Measurements from ENCODE around the gene ZNF69. TPM values are rescaled to one million over a fixed set of nuclear protein-coding genes. Genes with fewer than 3 reads are reported as not detected.
"Not testable (repeated sequence)": the region's sequence is repeated elsewhere in the genome, so short reads cannot be mapped to it uniquely, and the experiment has no call there.

The ZNF69 gene
- total RNA-seq, 1 donor from 2014 or later = 32.1 TPM

DNA sequence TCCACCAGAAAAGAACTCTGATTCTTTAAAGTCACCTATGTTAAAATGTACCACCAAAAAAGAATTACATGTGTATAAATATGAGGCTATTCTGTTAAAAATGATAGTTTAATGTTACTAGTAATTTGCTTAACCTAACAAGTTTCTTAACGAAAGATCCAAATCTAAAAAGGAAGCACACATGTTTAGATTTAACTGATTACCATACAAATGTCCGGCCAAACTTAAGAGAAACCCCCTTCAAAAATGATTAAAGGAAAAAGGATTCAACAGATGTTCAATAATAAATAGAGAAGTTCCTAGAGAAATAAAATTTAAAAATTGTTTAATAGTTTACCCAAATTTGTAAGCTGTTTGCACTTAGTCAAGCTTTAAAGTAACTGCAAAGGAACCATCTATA, 5.0 kb upstream of the ZNF69 start:
- TF ChIP-seq CTCF (conservative IDR thresholded peaks at IDR 0.05) = no peak
- Mint-ChIP-seq H3K4me3 (no peak overlapping the region), H3K36me3 (ENCODE audit: low read depth) (peaks cover 7% of the 10 kb centered on the region), H3K27me3 (ENCODE audit: low read depth) (no peaks in the 10 kb centered on the region), H3K27ac (ENCODE audit: unreplicated experiment) (no peak overlapping the region), H3K4me1 (peaks cover 14% of the 10 kb centered on the region), H3K9me3 (peaks cover 6% of the 10 kb centered on the region)
- no peak for DNase-seq (ENCODE audit: low read depth, low spot score)

GRCh38 chr19:11887234-11887610, 360 bp upstream of the ZNF69 start:
- Mint-ChIP-seq H3K4me1 (peaks cover 40% of the 10 kb centered on the region), H3K36me3 (ENCODE audit: low read depth) (peaks cover 38% of the 10 kb centered on the region), H3K9me3 (peaks cover 6% of the 10 kb centered on the region), H3K27ac (ENCODE audit: unreplicated experiment) (peak overlapping the region; percentile 97), H3K27me3 (ENCODE audit: low read depth) (no peaks in the 10 kb centered on the region), H3K4me3 (peak overlapping the region; percentile 98)
- no peak for DNase-seq (ENCODE audit: low read depth, low spot score)
- TF ChIP-seq CTCF (conservative IDR thresholded peaks at IDR 0.05) = no peak

DNA sequence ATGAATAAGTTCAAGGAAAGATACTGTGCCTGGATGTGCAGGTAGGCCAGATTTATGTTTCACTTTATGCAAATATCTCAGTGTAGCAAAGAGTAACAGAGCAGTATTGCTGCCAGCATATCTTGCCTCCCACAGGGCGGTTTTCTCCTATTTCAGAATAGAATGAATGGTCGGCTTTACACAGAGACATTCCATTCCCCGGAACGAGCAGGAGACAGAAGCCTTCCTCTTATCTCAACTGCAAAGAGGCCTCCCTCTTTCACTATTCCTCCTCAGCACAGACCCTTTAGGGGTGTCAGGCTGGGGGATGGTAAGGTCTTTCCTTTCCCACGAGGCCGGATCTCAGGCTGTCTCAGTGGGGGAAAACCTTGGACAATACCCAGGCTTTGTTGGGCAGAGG, 2.3 kb downstream of the ZNF69 start:
- H3K9me3 Mint-ChIP-seq = peaks cover 14% of the 10 kb centered on the region
- H3K27me3 Mint-ChIP-seq (ENCODE audit: low read depth) = not testable (repeated sequence)
- DNase-seq (ENCODE audit: low read depth, low spot score) = peak; percentile 18

DNA sequence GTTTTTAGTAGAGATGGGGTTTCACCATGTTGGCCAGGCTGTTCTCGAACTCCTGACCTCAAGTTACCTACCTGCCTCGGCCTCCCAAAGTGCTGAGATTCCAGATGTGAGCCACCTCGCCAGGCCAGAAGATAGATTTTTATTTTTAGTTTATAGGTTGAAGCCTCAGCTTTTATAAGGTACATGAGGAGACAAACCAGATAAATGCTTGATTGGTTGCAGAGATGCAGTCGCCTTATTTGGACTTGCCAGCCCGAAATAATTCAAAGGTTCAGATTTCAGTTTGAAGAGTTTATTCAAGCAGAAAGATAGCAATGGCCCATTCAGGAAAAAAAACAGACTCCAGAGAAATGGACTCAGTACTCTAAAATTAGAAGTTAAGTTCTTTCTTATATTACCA, 3.1 kb downstream of the ZNF69 start:
- DNase-seq (ENCODE audit: low read depth, low spot score) = no peak
- H3K9me3 Mint-ChIP-seq = peaks cover 19% of the 10 kb centered on the region

More for the DNA sequence above, 2.3 kb downstream of the ZNF69 start:
- H3K27ac Mint-ChIP-seq (ENCODE audit: unreplicated experiment) = peak overlapping the region; percentile 90
- H3K36me3 Mint-ChIP-seq (ENCODE audit: low read depth) = peaks cover 65% of the 10 kb centered on the region
- H3K4me3 Mint-ChIP-seq = peak overlapping the region; percentile 98
- H3K4me1 Mint-ChIP-seq = peaks cover 40% of the 10 kb centered on the region

DNA sequence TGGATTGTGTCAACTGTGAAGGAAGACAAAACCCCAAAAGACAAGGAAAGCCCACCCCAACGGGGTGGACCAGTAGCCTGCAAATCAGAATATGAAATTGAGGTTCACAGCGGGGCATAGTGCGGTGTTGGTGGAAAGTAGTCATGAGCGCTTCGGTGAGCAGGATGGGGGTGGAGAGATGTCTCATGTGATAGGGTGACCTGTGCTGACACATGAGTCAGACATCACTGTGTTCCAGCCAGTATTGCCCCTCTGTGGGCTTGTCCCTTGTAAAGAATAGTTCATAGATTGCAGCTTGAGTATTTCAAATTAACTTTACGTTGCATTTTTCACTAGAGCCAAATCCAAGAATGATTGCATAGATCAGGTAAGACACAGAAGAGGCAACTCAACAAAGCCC, 7.3 kb downstream of the ZNF69 start:
- peaks cover 84% of the 10 kb centered on the region for H3K36me3 Mint-ChIP-seq (ENCODE audit: low read depth)
- DNase-seq (ENCODE audit: low read depth, low spot score) = no peak
- TF ChIP-seq CTCF (conservative IDR thresholded peaks at IDR 0.05) = no peak
- no peak overlapping the region for H3K27ac Mint-ChIP-seq (ENCODE audit: unreplicated experiment)
- peaks cover 22% of the 10 kb centered on the region for H3K9me3 Mint-ChIP-seq
- H3K4me3 Mint-ChIP-seq = no peak overlapping the region
- H3K27me3 Mint-ChIP-seq (ENCODE audit: low read depth) = no peaks in the 10 kb centered on the region
- peaks cover 11% of the 10 kb centered on the region for H3K4me1 Mint-ChIP-seq

More for the DNA sequence above, 3.1 kb downstream of the ZNF69 start:
- peak overlapping the region; percentile 90 for H3K27ac Mint-ChIP-seq (ENCODE audit: unreplicated experiment)
- H3K27me3 Mint-ChIP-seq (ENCODE audit: low read depth) = no peaks in the 10 kb centered on the region
- H3K36me3 Mint-ChIP-seq (ENCODE audit: low read depth) = peaks cover 72% of the 10 kb centered on the region
- no peak for TF ChIP-seq CTCF (conservative IDR thresholded peaks at IDR 0.05)
- H3K4me3 Mint-ChIP-seq = peak overlapping the region; percentile 98
- H3K4me1 Mint-ChIP-seq = peaks cover 40% of the 10 kb centered on the region

DNA sequence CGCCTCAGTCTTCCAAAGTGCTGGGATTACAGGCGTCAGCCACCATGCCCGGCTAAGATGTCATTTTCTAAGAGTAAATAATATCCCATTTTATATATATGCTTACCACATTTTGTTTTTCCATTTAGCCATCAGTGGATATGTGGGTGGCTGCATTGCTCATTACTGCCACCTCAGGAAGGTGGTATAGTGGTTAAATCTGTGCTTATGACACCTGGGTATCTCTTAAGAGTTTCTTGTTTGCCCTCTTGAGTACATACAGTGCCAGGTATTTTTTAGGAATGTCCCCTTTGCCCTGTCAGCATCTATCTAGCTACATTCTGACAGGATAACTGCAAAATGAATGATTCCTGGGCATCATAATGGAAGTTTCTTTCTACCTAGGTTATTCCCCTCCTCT, 14.6 kb downstream of the ZNF69 start:
- peaks cover 85% of the 10 kb centered on the region for H3K36me3 Mint-ChIP-seq (ENCODE audit: low read depth)
- H3K4me1 Mint-ChIP-seq = no peaks in the 10 kb centered on the region
- no peak overlapping the region for H3K4me3 Mint-ChIP-seq
- H3K27ac Mint-ChIP-seq (ENCODE audit: unreplicated experiment) = no peak overlapping the region
- no peak for TF ChIP-seq CTCF (conservative IDR thresholded peaks at IDR 0.05)
- DNase-seq (ENCODE audit: low read depth, low spot score) = no peak
- peaks cover 2% of the 10 kb centered on the region for H3K27me3 Mint-ChIP-seq (ENCODE audit: low read depth)
- peaks cover 26% of the 10 kb centered on the region for H3K9me3 Mint-ChIP-seq
